Right atrium auricular region (tissue), 2 donors: Measurements from ENCODE around the gene NOSTRIN. TPM values are rescaled to one million over a fixed set of nuclear protein-coding genes. Genes with fewer than 3 reads are reported as not detected.

ENCODE experiments used
- DNase-seq: peaks from one replicate; pipeline ENCODE4 v3.0.0-alpha.2; 2019; ENCODE audit warnings: low spot score
- H3K27ac ChIP-seq, 2 donors: fragments of 200-600 bp; sonication (generic); 1 replicate in 1 of 2; 2 replicates in 1 of 2; pipeline ENCODE4 v1.5.1; 2016 to 2019
- H3K27me3 ChIP-seq, 2 donors: fragments of 200-600 bp; sonication (generic); one replicate each; pipeline versions ENCODE4 v1.5.1 to v1.6.0; 2017 to 2019
- H3K36me3 ChIP-seq: fragments of 200-600 bp; sonication (generic); one replicate; pipeline ENCODE4 v1.5.1; 2016
- H3K4me1 ChIP-seq, 2 donors: fragments of 200-600 bp; sonication (generic); one replicate each; pipeline versions ENCODE4 v1.5.1 to v1.6.0; 2017 to 2019
- H3K4me3 ChIP-seq, 2 donors: fragments of 200-600 bp; sonication (generic); 1 replicate in 1 of 2; 2 replicates in 1 of 2; pipeline ENCODE4 v1.5.1; 2017 to 2019; ENCODE audit warnings: mild to moderate bottlenecking in 1 of 2, moderate library complexity in 1 of 2
- H3K9me3 ChIP-seq, 2 donors: fragments of 200-600 bp; sonication (generic); one replicate each; pipeline ENCODE4 v1.5.1; 2019
- total RNA-seq, 2 donors: library from RNA; depleted of rRNA; stranded (reverse); fragments of >200 nt; gene quantifications; one replicate each; pipeline ENCODE4 v1.1.0, GENCODE V29; 2016
- TF ChIP-seq, protein P1 (sequence below), 2 donors: fragments of 200-600 bp; sonication (generic); IDR thresholded peaks; one replicate each; pipeline ENCODE4 v1.5.1; 2019; ENCODE audit warnings: antibody characterized with exemption in 2 of 2

Gene NOSTRIN
- total RNA-seq, 2 donors from 2014 or later: 30.6 to 34.3 TPM

DNA sequence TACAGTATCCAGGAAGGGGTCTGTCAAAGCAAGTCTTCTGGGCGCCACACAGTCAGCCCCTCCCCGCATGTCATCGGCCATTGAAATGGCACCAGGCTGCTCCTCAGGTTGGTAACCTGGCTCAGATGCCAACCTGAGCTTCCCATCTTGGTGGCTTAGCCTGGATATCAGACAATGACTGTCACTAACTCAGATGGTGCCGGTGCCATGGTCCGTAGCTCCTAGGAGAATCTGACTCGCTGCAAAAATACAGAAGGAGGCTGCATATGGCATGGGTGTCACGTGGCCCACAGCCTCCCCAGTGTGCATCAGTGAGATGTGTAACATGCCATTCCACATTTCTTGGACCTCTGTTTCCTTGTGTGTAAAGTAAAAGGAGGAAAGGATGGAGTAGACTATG lies 3.2 kb downstream of the NOSTRIN start:
- no peak for DNase-seq
- TF ChIP-seq, protein P1, sequence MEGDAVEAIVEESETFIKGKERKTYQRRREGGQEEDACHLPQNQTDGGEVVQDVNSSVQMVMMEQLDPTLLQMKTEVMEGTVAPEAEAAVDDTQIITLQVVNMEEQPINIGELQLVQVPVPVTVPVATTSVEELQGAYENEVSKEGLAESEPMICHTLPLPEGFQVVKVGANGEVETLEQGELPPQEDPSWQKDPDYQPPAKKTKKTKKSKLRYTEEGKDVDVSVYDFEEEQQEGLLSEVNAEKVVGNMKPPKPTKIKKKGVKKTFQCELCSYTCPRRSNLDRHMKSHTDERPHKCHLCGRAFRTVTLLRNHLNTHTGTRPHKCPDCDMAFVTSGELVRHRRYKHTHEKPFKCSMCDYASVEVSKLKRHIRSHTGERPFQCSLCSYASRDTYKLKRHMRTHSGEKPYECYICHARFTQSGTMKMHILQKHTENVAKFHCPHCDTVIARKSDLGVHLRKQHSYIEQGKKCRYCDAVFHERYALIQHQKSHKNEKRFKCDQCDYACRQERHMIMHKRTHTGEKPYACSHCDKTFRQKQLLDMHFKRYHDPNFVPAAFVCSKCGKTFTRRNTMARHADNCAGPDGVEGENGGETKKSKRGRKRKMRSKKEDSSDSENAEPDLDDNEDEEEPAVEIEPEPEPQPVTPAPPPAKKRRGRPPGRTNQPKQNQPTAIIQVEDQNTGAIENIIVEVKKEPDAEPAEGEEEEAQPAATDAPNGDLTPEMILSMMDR (IDR thresholded peaks at IDR 0.05): no peak
- no peak overlapping the region for H3K4me3 ChIP-seq
- no peaks in the 10 kb centered on the region for H3K9me3 ChIP-seq
- peaks cover 0 to 14% of the 10 kb centered on the region in 2 donors for H3K4me1 ChIP-seq
- no peak overlapping the region for H3K27ac ChIP-seq
- no peaks in the 10 kb centered on the region for H3K27me3 ChIP-seq
- H3K36me3 ChIP-seq: no peaks in the 10 kb centered on the region

DNA sequence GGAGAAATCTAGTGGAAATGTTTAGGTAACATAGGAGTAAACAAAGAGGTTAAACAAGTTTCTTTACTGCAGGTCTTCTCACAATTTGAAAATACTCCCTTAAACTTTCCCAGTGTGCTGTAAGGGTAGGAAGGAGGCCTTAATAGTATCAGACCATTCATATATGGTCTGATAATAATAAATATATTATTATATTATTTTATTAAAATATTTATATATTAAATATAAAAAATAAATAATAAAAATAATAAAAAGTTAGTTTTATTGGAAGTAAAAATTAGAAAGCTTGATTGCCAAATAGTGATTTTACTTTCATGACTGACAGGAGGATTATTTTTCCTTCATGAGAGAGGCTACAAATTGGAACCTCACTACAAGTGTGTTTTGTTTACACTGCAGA lies 7.1 kb downstream of the NOSTRIN start:
- no peaks in the 10 kb centered on the region for H3K27me3 ChIP-seq
- DNase-seq: no peak
- H3K27ac ChIP-seq: no peak overlapping the region
- no peaks in the 10 kb centered on the region for H3K4me1 ChIP-seq
- H3K9me3 ChIP-seq: no peaks in the 10 kb centered on the region
- no peaks in the 10 kb centered on the region for H3K36me3 ChIP-seq
- no peak overlapping the region for H3K4me3 ChIP-seq
- TF ChIP-seq, protein P1 (IDR thresholded peaks at IDR 0.05): no peak

DNA sequence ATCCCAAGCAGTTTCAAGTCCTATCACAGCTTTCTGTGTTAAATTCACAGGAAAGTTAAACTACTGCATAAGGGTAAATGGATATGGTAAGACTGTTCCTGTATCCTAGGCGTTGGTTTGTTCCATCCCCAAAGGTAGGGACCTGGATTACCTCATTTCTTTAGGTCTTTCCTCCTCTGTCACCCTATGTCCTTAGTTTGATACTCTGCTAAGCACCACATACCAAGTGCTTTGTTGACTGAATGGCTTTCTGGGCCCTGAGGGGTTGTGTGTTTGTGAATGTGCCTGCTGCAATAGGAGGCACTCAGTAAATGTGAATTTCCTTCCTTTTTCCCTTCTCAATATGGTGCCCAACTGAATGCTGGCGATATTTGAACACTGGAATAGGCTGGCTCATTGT lies 7.8 kb downstream of the NOSTRIN start:
- Histone ChIP-seq H3K4me1 (peaks cover 0 to 4% of the 10 kb centered on the region in 2 donors), H3K27me3 (no peaks in the 10 kb centered on the region), H3K9me3 (no peaks in the 10 kb centered on the region), H3K4me3 (no peak overlapping the region), H3K27ac (no peak overlapping the region), H3K36me3 (no peaks in the 10 kb centered on the region)
- TF ChIP-seq, protein P1 (IDR thresholded peaks at IDR 0.05): no peak
- DNase-seq: no peak

DNA sequence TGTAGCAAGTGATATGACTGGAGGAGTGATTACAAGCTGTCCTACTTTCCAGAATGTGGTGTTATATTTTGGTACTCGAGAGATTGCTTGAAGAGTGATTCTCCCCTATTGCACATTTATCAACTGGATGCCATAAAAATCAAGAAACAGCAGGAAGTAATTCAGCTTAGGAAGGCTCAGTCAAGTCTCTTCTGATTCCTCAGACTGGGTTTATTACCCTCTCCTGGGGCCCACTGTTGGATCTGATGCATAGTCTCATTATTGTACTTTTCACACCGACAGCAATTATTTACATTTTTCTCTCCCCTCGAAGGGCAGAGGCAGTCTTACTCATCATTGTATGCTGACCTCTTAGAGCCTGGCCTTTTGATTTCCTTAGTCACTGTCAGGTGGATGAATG lies 9.3 kb downstream of the NOSTRIN start:
- no peaks in the 10 kb centered on the region for H3K9me3 ChIP-seq
- no peak for DNase-seq
- H3K4me1 ChIP-seq: peaks cover 0 to 7% of the 10 kb centered on the region in 2 donors
- TF ChIP-seq, protein P1 (IDR thresholded peaks at IDR 0.05): no peak
- no peak overlapping the region for H3K27ac ChIP-seq
- H3K27me3 ChIP-seq: no peaks in the 10 kb centered on the region
- no peak overlapping the region for H3K4me3 ChIP-seq
- no peaks in the 10 kb centered on the region for H3K36me3 ChIP-seq

DNA sequence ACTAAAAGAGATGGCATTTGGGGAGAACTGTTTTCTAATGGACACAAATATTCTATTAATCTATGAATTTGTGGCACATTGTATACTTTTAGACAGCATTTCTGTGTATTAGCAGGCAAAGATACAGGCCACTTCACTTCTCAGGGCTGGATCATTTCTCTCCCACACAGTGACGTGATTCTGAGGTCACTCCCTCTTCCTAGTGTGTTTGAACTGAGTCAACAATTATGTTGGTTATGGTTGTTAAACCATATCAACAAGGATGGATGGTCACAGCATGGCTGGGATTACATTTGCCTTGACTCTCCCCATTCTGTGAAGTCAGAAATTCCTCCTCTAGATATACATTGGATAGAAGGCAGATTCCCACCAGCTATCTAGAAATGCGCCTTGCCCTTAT lies 11.6 kb downstream of the NOSTRIN start:
- no peak for DNase-seq
- Histone ChIP-seq H3K36me3 (no peaks in the 10 kb centered on the region), H3K27ac (no peak overlapping the region), H3K4me1 (peaks cover 0 to 13% of the 10 kb centered on the region in 2 donors), H3K9me3 (no peaks in the 10 kb centered on the region), H3K27me3 (no peaks in the 10 kb centered on the region), H3K4me3 (no peak overlapping the region)
- TF ChIP-seq, protein P1 (IDR thresholded peaks at IDR 0.05): no peak
